Kidney glomerular epithelial cell (primary cell): ENCODE data around the gene MAP1S.
"Not testable (repeated sequence)": the region's sequence is repeated elsewhere in the genome, so short reads cannot be mapped to it uniquely, and the experiment has no call there.

Experiments
- DNase-seq: peaks from one replicate; lab custom pipeline; 2025; lab: John Stamatoyannopoulos, UW

The MAP1S gene

DNA sequence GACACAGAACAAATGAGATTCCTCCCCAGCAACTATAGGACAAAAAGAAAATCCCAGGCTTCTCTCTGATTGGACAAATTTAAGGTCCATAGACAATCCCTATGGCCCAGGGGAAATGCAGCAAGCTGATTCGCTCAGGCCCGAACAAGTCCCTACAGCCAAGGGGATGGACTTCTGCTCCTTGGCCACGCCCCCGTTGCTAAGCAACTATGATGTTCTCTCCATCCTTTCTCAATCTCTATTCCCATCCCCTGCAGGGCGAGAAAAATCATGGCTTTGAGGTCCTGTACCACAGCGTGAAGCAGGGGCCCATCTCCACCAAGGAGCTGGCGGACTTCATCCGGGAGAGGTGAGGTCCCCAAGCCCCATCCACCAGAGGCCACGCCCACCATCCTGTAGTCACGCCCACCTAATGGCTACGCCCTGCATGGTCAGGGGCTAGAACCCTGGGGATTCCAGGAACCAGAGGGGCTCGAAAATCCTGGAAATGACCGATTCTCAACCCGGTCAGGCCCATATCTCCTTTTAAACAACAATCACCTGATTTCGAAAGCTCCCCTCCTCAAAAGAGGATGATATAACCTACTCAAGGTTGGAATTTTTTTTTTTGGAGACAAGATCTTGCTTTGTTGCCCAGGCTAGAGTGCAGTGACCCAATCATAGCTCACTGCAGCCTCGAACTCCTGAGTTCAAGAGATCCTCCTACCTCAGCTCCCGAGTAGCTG lies 43.4 kb downstream of the MAP1S start:
- DNase-seq = no peak

DNA sequence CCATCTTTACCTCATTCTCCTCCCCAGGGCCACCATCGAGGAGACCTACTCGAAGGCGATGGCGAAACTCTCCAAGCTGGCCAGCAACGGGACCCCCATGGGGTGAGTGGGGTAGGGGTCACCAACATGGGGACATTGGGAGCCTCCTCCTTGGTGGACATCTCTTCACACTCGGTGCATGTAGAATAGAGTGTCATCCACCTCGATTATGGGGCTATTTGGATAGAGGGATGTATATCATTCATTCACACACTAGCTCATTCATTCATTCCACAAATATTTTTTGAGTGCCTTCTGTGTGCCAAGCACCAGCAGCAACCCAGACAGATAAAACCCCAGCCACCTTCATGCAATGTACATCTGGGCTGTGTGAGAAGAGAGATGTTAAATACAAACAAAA lies 45.1 kb downstream of the MAP1S start:
- no peak for DNase-seq

DNA sequence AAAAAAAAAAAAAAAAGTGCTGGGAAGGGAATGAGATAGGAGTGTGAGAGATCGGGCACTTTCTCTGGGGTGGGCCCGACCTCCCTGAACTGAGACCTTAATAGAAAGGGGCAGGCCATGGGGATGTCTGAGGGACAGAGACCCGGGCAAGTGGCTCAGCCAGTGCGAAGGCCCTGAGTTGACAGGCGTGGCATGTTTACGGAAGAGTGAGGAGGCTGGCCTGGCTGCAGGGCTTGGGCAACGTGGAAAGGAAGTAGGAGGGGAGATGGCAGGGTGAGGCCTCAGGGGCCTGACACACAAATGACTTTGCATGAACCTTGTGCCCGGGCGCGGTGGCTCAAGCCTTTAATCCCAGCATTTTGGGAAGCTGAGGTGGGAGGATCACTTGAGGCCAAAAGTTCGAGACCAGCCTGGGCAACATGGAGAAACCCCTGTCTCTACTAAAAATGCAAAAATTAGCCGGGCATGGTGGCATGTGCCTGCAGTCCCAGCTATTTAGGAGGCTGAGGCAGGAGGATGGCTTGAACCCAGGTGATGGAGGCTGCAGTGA lies 45.9 kb downstream of the MAP1S start:
- no peak for DNase-seq

DNA sequence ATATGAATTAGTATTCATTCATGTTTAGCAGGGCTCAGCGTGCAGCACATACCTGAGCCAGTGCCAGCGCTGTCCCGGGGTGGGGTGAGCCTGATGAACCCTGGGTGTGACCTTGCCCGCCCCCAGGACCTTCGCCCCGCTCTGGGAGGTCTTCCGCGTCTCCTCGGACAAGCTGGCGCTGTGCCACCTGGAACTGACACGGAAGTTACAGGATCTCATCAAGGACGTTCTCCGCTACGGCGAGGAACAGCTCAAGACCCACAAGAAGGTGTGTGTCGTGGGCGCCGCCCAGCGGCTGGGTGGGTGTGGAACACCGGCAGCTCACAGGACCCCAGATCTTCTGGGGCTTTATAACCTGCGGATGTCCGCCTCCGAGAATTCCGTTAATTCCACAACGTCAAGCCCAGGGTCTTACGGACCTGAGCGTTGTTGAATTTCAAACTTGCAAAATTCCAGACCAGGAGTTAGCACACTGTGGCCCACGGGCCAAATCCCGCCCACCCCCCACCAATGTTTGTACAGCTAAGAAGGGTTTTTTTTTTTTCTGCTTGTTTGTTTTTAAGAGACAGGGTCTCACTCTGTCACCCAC lies 47.4 kb downstream of the MAP1S start:
- DNase-seq = peak; percentile 83

DNA sequence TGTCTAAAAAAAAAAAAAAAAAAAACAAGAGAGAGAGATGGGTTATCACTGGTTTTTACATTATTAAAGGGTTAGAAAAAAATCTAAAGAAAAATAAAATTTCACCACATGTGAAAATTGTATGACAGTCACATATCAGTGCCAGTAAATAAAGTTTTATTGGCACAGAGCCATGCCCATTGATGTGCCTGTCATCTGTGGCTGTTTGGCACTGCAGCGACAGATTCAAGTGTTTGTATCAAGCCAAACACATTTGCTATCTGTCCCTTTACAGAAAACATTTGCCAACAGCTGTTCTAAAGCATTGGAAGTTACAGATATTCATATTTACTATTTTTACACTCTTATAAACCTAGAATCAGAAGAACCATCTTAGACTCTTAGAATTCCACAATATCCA lies 48.3 kb downstream of the MAP1S start:
- no peak for DNase-seq

DNA sequence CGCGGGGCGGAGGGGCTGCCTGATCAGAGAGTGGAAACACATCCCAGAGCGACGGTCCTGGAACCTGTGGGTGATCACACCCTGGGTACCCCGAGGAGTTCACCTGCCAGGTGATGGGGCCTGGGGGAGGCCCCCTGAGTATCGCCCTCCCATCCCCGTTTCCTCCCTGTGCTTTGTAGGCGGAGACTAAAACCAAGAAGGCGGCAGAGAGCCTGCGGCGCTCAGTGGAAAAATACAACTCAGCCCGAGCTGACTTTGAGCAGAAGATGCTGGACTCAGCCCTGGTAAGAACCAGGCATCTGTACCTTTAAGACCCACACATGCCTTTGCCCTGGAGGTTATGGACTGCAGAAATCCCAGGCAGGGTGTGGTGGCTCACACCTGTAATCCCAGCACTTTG lies 51.3 kb downstream of the MAP1S start:
- DNase-seq = no peak

DNA sequence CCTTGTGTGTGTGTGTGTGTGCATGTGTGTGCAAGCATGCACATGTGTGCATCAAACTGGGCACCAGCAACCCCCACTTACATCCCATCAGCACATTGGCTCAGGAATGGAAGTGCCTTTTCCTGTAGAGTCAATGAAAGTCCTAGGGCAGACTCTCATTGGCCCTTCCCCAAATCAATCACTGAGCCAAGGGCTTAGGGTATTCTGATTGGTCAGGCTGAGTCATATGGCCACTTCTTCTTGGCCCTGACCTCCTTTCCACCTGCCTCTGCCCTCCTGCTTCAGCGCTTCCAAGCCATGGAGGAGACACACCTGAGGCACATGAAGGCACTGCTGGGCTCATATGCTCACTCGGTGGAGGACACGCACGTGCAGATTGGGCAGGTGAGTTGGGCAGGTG lies 52.9 kb downstream of the MAP1S start:
- no peak for DNase-seq

DNA sequence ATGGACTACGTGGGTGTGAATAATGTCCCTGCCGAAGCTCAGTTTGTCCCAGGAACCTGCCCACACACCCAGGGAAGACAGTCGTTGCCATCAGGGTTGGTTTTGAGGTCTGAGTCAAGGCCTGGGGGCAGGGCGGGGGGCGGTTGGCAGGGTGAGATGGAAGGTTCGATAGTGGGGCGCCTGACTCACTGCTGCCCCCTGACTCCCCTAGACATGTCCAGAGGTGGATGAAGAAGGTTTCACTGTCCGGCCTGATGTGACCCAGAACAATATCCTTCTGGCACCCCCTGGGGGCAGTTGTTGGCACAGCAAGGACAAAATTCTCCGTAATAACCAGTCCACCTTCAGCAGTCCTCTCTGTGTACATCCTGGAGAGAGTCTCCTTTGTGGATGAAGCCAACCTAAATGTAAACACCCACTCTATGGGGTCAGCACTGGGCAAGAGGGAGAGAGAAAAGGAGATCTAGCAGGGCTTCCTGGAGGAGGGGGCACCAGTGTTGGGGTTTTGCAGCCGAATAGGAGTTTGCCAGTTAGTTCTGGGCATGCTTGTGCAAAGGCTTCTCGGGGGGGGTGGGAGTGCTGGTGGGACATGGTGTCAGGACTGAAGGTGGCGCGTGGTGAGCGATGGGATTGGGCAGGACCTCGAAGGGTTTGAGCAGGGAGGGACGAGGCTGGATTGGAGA lies 56.1 kb downstream of the MAP1S start:
- DNase-seq = no peak

DNA sequence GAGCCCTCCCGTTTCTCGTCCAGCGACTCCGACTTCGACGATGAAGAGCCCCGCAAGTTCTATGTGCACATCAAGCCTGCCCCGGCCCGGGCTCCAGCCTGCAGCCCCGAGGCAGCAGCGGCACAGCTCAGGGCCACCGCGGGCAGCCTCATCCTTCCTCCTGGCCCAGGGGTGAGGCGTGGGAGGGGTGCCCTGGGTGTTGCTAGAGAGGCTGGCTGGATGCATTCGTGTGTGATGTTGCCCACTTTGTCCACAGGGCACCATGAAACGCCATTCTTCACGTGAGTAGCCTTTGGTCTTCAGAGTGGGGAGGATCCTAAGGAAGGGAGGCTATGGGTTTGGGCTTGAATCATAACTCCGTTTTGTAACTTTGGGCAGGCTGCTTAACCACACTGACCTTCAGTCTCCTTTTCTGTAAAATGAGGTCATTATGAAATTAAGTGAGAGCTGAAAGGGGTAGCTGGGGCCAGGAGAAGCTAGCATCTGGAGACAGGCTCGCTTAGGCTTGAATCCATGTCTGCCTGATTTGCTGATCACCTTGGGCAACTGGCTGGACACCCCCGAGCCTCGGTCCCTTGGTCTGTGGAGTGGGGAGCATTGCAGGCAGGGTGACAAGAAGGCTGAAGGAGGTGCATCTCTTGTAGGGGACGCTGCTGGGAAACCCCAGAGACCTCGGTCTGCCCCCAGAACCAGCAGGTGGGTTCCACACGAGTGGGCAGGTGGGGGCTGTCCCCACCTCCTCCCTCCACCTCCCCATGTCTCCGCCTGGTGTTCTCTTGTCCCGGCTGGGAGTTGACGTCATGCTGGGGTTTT lies 56.9 kb downstream of the MAP1S start:
- no peak for DNase-seq

DNA sequence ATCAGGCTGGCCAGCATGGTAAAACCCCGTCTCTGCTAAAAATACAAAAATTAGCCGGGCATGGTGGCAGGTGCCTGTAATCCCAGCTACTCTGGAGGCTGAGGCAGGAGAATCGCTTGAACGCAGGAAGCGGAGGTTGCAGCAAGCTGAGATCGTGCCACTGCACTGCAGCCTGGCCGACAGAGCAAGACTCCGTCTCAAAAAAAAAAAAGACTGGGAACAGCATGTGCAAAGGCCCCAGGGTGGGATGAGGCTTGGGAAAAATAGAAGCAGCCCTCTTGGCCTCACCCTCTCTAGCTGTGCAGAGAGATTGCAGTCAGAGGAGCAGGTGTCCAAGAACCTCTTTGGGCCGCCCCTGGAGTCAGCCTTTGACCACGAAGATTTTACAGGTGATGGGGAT lies 58.6 kb downstream of the MAP1S start:
- not testable (repeated sequence) for DNase-seq

DNA sequence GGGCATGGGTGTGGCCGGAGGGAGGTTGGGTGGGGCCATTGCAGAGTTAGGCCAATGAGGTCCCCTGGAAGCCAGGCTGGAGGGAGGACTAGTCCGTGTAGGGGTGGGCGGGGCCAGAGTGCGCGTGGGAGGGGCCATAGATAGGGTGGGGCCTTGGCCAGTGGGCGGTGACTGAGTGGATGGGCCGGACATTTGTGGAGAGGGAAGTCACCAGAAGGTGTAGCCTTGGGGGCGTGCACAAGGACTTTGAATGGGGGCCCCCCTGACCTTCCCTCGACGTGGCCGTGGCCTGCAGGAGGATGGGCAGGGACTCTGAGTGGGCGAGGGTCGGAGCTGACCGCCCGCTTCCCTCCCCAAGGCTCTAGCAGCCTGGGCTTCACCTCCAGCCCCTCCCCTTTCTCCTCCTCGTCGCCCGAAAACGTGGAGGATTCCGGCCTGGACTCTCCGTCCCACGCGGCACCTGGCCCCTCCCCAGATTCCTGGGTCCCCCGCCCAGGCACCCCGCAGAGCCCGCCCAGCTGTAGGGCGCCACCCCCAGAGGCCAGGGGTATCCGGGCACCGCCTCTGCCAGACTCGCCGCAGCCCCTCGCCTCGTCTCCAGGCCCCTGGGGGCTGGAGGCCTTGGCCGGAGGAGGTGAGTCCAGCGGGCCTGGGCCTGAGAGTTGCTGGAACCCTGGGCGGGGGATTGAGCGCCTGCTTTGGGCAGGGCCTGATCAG lies 59.1 kb downstream of the MAP1S start:
- no peak for DNase-seq

DNA sequence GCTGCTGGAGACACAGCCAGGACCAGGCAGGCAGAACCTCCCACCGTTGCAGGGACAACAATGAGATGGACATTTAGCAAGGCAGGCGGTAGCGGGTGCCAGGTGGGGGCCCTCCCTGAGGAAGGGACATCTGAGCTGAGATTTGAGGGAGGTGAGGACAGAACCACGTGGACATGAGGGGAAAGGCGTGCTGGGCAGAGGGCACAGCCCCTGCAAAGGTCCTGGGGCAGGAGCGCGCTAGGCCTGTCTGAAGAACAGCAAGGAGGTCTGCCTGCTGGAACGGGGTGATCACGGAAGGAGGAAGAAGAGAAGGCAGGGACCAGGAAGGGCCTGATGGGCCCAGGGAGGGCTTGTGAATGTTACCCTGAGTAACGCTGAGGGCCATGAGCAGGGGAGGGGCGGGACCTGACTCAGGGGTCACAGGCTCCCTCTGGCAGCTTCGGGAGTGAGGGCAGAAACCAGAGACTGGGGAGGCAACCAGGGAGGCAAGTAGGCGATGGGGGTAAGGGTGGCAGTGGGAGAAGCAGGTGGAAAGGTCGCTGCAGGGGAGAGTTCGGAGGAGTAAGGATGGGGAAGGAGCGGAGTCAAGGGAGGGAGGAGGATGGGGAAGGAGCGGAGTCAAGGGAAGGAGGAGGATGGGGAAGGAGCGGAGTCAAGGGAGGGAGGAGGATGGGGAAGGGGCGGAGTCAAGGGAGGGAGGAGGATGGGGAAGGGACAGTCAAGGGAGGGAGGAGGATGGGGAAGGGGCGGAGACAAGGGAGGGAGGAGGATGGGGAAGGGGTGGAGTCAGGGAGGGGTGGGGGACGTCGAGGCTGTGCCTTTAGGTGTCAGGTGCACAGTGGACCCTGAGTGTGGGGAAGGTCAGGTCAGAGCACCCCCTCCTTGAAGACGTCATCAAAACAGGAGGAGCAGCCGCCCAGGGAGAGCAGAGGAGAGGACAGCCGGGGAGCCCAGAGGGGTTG lies 60.0 kb downstream of the MAP1S start:
- DNase-seq = no peak

DNA sequence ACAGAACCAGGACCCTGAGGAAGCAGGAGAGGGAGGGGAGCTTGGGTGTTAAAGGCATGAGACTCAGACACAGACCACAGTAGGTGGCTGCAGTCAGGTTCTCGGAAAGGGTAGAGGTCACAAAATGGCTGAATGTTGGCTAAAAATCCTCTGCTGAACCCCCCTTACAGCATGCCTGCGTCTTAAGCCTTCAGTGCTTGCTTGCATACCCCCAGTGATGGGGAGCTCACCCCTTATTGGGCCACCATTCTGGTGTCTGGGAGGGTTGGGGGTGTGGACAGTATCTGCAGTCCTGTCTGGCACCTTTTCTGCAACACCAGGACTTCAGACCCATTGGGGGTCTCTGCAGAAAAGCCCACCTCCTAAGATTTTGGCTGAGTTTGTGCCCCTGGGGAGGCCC lies 61.5 kb downstream of the MAP1S start:
- DNase-seq = no peak

DNA sequence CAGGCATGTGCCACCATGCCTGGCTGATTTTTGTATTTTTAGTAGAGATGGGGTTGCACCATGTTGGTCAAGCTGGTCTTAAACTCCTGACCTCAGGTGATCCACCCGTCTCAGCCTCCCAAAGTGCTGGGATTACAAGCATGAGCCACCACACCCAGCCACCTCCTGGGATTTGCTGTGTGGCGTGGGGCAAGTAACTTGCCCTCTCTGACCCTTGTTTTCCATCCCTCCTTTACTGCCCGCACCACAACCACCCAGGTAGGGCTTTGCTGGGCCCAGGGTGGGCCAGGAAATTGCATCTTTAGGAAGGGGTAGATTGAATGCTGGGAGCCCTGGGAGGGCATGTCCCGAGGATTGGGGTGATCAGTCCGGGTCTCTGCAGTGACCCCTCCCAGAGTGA lies 64.4 kb downstream of the MAP1S start:
- not testable (repeated sequence) for DNase-seq
